HepG2 (cell line): ENCODE data around the gene HNRNPL. TPM values are rescaled to one million over a fixed set of nuclear protein-coding genes. Genes with fewer than 3 reads are reported as not detected.

Experiments
- ATAD3A ChIP-seq: sonication (generic); formaldehyde crosslinking; IDR thresholded peaks from 2 replicates; pipeline ENCODE4 v1.4.0; 2020; ENCODE audit warnings: missing genetic modification reagents
- E2F1 ChIP-seq: sonication (generic); formaldehyde crosslinking; IDR thresholded peaks from 2 replicates; pipeline ENCODE4 v1.5.0; 2020; ENCODE audit warnings: missing genetic modification reagents
- FOXP1 ChIP-seq, 2 experiments: fragments of 450-650 bp in 1 of 2; IDR thresholded peaks; 2 replicates each; pipeline ENCODE4 v1.6.1; 2017 to 2018; ENCODE audit warnings: antibody characterized with exemption in 1 of 2
- HNF4G ChIP-seq, 2 experiments: sonication (generic) in 1 of 2; formaldehyde crosslinking in 1 of 2; IDR thresholded peaks; 2 replicates each; pipeline versions ENCODE4 v1.4.0 to v1.6.1; 2011 to 2020; ENCODE audit warnings: borderline replicate concordance in 2 of 2, low read depth in 2 of 2, mild to moderate bottlenecking in 2 of 2, low read length in 1 of 2, missing genetic modification reagents in 1 of 2, moderate library complexity in 1 of 2
- HOXA3 ChIP-seq: sonication (generic); formaldehyde crosslinking; IDR thresholded peaks from 2 replicates; pipeline ENCODE4 v1.5.0; 2020; ENCODE audit warnings: missing genetic modification reagents
- KLF15 ChIP-seq: sonication (generic); formaldehyde crosslinking; IDR thresholded peaks from 2 replicates; pipeline ENCODE4 v1.8.1; 2023; ENCODE audit warnings: borderline replicate concordance, mild to moderate bottlenecking, inconsistent platforms, missing genetic modification reagents, mixed read lengths
- LCORL ChIP-seq, 2 experiments: fragments of 450-650 bp in 1 of 2; sonication (generic) in 1 of 2; formaldehyde crosslinking in 1 of 2; IDR thresholded peaks; 2 replicates each; pipeline versions ENCODE4 v1.5.0 to v1.6.1; 2017 to 2020; ENCODE audit warnings: antibody characterized with exemption in 1 of 2, missing genetic modification reagents in 1 of 2
- MED8 ChIP-seq: sonication (generic); formaldehyde crosslinking; IDR thresholded peaks from 2 replicates; pipeline ENCODE4 v1.8.1; 2023; ENCODE audit warnings: mild to moderate bottlenecking, missing genetic modification reagents; ENCODE audit not compliant: insufficient replicate concordance
- MTF2 ChIP-seq: sonication (generic); formaldehyde crosslinking; IDR thresholded peaks from 2 replicates; pipeline ENCODE4 v1.5.0; 2020; ENCODE audit warnings: missing genetic modification reagents, borderline replicate concordance
- MXI1 ChIP-seq: IDR thresholded peaks from 3 replicates; pipeline ENCODE4 v1.6.1; 2012; ENCODE audit warnings: low read depth, low read length, inconsistent platforms, borderline replicate concordance
- PAX8 ChIP-seq: sonication (generic); formaldehyde crosslinking; IDR thresholded peaks from 2 replicates; pipeline ENCODE4 v1.8.0; 2022; ENCODE audit warnings: mild to moderate bottlenecking, missing genetic modification reagents, borderline replicate concordance
- TBX2 ChIP-seq: sonication (generic); formaldehyde crosslinking; IDR thresholded peaks from 2 replicates; pipeline ENCODE4 v1.5.0; 2020; ENCODE audit warnings: missing genetic modification reagents, mild to moderate bottlenecking, borderline replicate concordance
- ZBTB33 ChIP-seq: sonication (generic); formaldehyde crosslinking; IDR thresholded peaks from 2 replicates; pipeline ENCODE4 v1.4.0; 2020; ENCODE audit warnings: missing genetic modification reagents
- ZNF10 ChIP-seq: sonication (generic); formaldehyde crosslinking; IDR thresholded peaks from 2 replicates; pipeline ENCODE4 v1.4.0; 2020; ENCODE audit warnings: mild to moderate bottlenecking, low read depth, missing genetic modification reagents, borderline replicate concordance
- ZNF414 ChIP-seq: sonication (generic); formaldehyde crosslinking; IDR thresholded peaks from 2 replicates; pipeline ENCODE4 v1.5.0; 2020; ENCODE audit warnings: missing genetic modification reagents
- ZNF460 ChIP-seq: sonication (generic); formaldehyde crosslinking; IDR thresholded peaks from 2 replicates; pipeline ENCODE4 v1.5.1; 2020; ENCODE audit warnings: missing genetic modification reagents, mild to moderate bottlenecking, borderline replicate concordance
- ZNF484 ChIP-seq: sonication (generic); formaldehyde crosslinking; IDR thresholded peaks from 2 replicates; pipeline ENCODE4 v1.5.1; 2020; ENCODE audit warnings: mild to moderate bottlenecking, low read depth, missing genetic modification reagents, borderline replicate concordance
- ZNF615 ChIP-seq: sonication (generic); formaldehyde crosslinking; IDR thresholded peaks from 2 replicates; pipeline ENCODE4 v1.5.0; 2020; ENCODE audit warnings: mild to moderate bottlenecking, missing genetic modification reagents, borderline replicate concordance
- ZNF816 ChIP-seq: sonication (generic); formaldehyde crosslinking; IDR thresholded peaks from 2 replicates; pipeline ENCODE4 v1.8.0; 2022; ENCODE audit warnings: missing genetic modification reagents, mild to moderate bottlenecking, borderline replicate concordance
- polyA plus RNA-seq, 8 experiments: library from polyadenylated mRNA; depleted of rRNA in 3 of 8; stranded (reverse) in 7 of 8; unstranded in 1 of 8; fragments of >200 nt; fragmentation: Illumina TruSeq in 4 of 8; extraction: Trizol in 4 of 8; gene quantifications; 2 replicates each; pipeline versions ENCODE4 v1.2.1 to v1.2.3, GENCODE V29; 2011 to 2016; ENCODE audit warnings: low read depth in 4 of 8, missing spikeins in 1 of 8, mixed read lengths in 1 of 8; ENCODE audit not compliant: insufficient read depth in 1 of 8
- total RNA-seq, 5 experiments: library from RNA; depleted of rRNA; stranded (reverse); fragments of >200 nt; fragmentation: Illumina TruSeq; extraction: Trizol; gene quantifications; 2 replicates each; pipeline ENCODE4 v1.2.3, GENCODE V29; 2016; ENCODE audit warnings: low read depth in 1 of 5
- TF ChIP-seq, protein P1 (sequence below): sonication (generic); formaldehyde crosslinking; IDR thresholded peaks from 2 replicates; pipeline ENCODE4 v1.4.0; 2020; ENCODE audit warnings: missing genetic modification reagents
- TF ChIP-seq, protein P2 (sequence below): sonication (generic); formaldehyde crosslinking; IDR thresholded peaks from 2 replicates; pipeline ENCODE4 v1.4.0; 2020; ENCODE audit warnings: missing genetic modification reagents

Gene HNRNPL
- total and polyA plus RNA-seq, 2 of the 13 experiments (the other 11 are each of a cell fraction or from before 2014, with no cell fraction given), result 156 to 278 TPM

GRCh38 chr19:38831142-38831605 is 18.6 kb downstream of the HNRNPL start (continued):
- TF ChIP-seq TBX2 (CRISPR knock-in tag) (no peak; the same call in 1 of the 2 replicates), ZNF484 (CRISPR knock-in tag) (no peak), MTF2 (CRISPR knock-in tag) (no peak), FOXP1 (IDR thresholded peaks at IDR 0.05) (no peak), FOXP1 (CRISPR knock-in tag; IDR thresholded peaks at IDR 0.05) (no peak), HOXA3 (no peak), ZNF615 (CRISPR knock-in tag) (no peak), ZNF816 (0 out of 2 replicates have a peak, but pooled peaks have one; percentile 16), PAX8 (CRISPR knock-in tag) (peak; percentile 64; the same call in 1 of the 2 replicates), ZNF460 (no peak), ATAD3A (CRISPR knock-in tag) (no peak), HNF4G (IDR thresholded peaks at IDR 0.05; ENCODE audit: borderline replicate concordance, low read depth, low read length) (no peak), HNF4G (CRISPR knock-in tag; IDR thresholded peaks at IDR 0.05; ENCODE audit: borderline replicate concordance, low read depth) (no peak), MED8 (CRISPR knock-in tag) (no peak), ZBTB33 (CRISPR knock-in tag) (no peak), E2F1 (peak; percentile 20; the same call in 1 of the 2 replicates), ZNF10 (CRISPR knock-in tag) (no peak), MXI1 (no peak), ZNF414 (CRISPR knock-in tag) (peak; percentile 40; the same call in 1 of the 2 replicates), LCORL (IDR thresholded peaks at IDR 0.05) (no peak), LCORL (CRISPR knock-in tag; IDR thresholded peaks at IDR 0.05) (no peak; the same call in 1 of the 2 replicates), KLF15 (CRISPR knock-in tag) (no peak)
- TF ChIP-seq, protein P1, sequence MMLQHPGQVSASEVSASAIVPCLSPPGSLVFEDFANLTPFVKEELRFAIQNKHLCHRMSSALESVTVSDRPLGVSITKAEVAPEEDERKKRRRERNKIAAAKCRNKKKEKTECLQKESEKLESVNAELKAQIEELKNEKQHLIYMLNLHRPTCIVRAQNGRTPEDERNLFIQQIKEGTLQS (CRISPR knock-in tag), result no peak
- TF ChIP-seq, protein P2, sequence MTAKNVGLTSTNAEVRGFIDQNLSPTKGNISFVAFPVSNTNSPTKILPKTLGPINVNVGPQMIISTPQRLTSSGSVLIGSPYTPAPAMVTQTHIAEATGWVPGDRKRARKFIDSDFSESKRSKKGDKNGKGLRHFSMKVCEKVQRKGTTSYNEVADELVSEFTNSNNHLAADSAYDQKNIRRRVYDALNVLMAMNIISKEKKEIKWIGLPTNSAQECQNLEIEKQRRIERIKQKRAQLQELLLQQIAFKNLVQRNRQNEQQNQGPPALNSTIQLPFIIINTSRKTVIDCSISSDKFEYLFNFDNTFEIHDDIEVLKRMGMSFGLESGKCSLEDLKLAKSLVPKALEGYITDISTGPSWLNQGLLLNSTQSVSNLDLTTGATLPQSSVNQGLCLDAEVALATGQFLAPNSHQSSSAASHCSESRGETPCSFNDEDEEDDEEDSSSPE (CRISPR knock-in tag), result peak; percentile 54
